HG02763 (cell line): ENCODE data around the gene PPP1R9B.
A peak's percentile ranks its signal among the peaks of the same experiment; 100 is the strongest.

Experiments used
- ATAC-seq: cut with Tn5 transposase; IDR thresholded peaks from one replicate; pipeline ENCODE4 v1.9.1; 2021; ENCODE audit warnings: mild to moderate bottlenecking, moderate library complexity; ENCODE audit not compliant: unreplicated experiment

Gene PPP1R9B

DNA sequence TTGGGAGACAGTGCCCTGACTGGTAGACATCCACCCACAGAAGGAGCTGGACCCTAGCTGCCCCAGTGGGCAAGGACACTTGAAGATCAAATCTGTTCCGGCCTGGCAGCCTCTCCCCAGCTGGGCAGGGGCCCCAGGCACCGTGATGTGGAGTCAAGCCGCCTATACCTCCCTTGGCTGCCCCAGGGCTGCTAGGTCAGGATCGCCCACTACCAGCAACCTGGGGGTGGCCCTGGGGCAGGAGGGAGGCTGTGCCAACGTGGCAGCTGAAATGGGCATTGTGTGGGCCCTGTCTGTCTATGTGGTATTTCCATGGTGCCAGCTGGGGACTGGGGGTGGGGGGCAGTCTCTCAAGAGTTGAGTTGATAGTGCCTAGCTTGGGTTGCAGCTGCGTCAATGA is 54.4 kb downstream of the PPP1R9B start:
- ATAC-seq, result no peak

- ATAC-seq, result no peak
Observed at GRCh38 chr17:50095626-50096037, 54.8 kb downstream of the PPP1R9B start.

DNA sequence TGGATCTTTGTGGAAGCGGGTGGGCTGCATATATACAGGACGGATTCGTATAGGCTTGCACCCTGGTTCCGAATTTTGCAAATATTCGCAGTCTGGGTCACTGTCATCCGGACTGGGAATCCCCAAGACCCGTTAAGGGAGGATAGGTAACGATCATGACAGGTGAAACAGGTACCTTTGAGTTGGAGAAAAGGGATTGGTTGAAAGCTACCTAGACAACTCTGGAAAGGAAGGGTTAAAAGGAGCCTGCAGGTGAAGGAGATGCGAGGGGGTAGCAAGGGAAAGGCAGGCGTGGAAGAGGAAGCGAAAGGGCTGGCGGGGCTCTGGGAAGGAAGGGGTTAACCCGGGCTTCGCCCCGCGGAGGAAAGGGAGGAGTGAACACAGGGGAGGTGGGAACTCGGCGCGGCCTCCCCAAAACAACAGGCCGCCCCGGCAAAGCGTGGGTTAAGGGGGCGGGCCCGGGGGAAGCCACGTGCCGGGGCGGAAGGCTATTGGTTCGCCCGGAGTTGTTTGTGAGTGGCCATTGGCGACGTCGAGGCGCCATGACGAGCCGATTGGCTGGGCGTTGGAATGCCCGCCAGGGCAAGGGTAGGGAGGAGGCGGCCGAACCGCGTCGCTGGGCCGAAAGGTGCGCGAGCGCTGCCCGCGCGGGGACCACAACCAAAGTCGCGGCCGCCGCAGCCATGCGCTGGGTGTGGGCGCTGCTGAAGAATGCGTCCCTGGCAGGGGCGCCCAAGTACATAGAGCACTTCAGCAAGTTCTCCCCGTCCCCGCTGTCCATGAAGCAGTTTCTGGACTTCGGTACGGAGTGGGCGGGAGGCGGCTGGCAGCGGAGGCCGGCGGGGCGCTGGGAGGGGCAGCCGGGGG is 55.5 kb downstream of the PPP1R9B start, which contains the start of gene PDK2:
PDK2 (plus strand) TSS at position 599 of the 867 bp plus-strand sequence; CDS start at position 684, 85 bp downstream.
- ATAC-seq, result peak; percentile 89

GRCh38 chr17:50094243-50094752 is 56.2 kb downstream of the PPP1R9B start:
- ATAC-seq, result no peak

DNA sequence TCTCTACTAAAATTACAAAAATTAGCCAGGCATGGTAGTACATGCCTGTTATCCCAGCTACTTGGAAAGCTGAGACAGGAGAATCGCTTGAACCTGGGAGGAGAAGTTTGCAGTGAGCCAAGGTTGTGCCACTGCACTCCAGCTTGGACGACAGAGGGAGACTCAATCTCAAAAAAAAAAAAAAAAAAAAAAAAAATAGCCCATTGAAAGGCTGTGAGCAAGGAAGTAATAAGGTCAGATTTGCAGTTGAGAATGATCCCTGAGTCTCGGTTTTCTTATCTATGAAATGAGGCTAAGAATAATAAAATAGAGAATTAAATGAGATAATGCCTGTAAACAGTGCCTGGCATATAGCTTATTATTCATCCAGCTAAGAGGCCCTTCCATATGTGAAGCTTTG is 56.7 kb downstream of the PPP1R9B start:
- no peak for ATAC-seq

- ATAC-seq, result no peak
Observed at GRCh38 chr17:50093246-50093645, 57.2 kb downstream of the PPP1R9B start.

DNA sequence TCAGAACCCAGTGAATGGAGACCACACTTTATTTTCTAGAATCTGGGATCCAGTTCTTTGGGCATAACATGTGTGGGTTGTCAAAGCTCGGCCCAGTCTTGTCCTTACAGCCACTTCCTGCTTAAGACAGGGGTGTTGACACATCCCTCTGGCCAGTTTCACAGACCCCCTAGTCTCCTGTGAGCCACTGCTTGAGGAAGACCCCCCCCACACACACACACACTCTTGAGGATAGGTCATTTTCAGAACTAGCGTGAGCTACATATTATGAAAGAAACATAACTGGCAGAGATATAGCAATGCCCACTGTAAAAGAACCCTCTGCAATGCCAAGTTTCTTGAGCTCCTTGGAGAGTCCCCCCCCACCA is 58.6 kb downstream of the PPP1R9B start:
- no peak for ATAC-seq

- ATAC-seq, result no peak
Observed at GRCh38 chr17:50090971-50091917, 59.2 kb downstream of the PPP1R9B start.

GRCh38 chr17:50090071-50090470 is 60.4 kb downstream of the PPP1R9B start:
- no peak for ATAC-seq

GRCh38 chr17:50088952-50089825 is 61.3 kb downstream of the PPP1R9B start:
- no peak for ATAC-seq

DNA sequence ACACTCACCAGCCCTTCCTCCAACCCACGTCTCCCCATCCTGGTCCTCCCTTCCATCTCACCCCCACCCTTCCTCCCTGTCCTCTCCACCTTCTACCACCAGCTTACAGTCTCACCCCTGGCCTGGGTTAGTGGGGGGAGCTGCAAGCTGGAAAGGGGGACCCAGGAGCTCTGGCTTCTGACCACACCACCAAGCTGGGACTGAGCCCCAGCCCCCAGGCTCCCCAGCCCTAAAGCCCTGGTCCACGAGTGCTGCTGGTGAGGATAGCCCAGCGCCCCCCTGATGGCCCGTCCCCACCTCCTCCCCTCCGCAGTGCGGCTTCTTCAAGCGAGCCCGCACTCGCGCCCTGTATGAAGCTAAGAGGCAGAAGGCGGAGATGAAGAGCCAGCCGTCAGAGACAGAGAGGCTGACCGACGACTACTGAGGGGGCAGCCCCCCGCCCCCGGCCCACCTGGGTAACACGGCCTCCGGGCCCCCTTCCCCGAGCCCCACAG is 62.5 kb downstream of the PPP1R9B start:
- ATAC-seq, result no peak

GRCh38 chr17:50087246-50087911 is 63.1 kb downstream of the PPP1R9B start:
- no peak for ATAC-seq
